Stomach (tissue), 9 donors: ENCODE measurements around the gene ADD2. TPM values are rescaled to one million over a fixed set of nuclear protein-coding genes. Genes with fewer than 3 reads are reported as not detected.

Experiments
- DNase-seq, 2 donors: peaks; one replicate each; pipeline versions ENCODE4 v3.0.0 to v3.0.0-alpha.2; 2013 to 2019
- H3K27ac ChIP-seq, 5 donors: fragments of 200-600 bp in 4 of 5; sonication (generic) in 4 of 5; one replicate each; pipeline ENCODE4 v1.5.1; 2013 to 2019; ENCODE audit warnings: mild to moderate bottlenecking in 1 of 5, moderate library complexity in 1 of 5
- H3K27me3 ChIP-seq, 3 donors: fragments of 200-600 bp; sonication (generic); one replicate each; pipeline ENCODE4 v1.5.1; 2017 to 2019; ENCODE audit warnings: mixed run types in 1 of 3
- H3K36me3 ChIP-seq, 4 donors: fragments of 200-600 bp; sonication (generic); 1 replicate in 3 of 4; 2 replicates in 1 of 4; pipeline ENCODE4 v1.5.1; 2016 to 2019
- H3K4me1 ChIP-seq, 4 donors: fragments of 200-600 bp; sonication (generic); one replicate each; pipeline ENCODE4 v1.5.1; 2016 to 2019
- H3K4me3 ChIP-seq, 4 donors: fragments of 200-600 bp; sonication (generic) in 3 of 4; one replicate each; pipeline ENCODE4 v1.5.1; 2016 to 2019; ENCODE audit warnings: mild to moderate bottlenecking in 1 of 4
- H3K9me3 ChIP-seq, 4 donors: fragments of 200-600 bp; sonication (generic); one replicate each; pipeline ENCODE4 v1.5.1; 2016 to 2019
- EP300 ChIP-seq: sonication (generic); formaldehyde crosslinking; IDR thresholded peaks from one replicate; pipeline ENCODE4 v1.6.1; 2017; ENCODE audit warnings: antibody characterized with exemption
- POLR2A ChIP-seq, 4 donors: fragments of 450-650 bp; IDR thresholded peaks; one replicate each; pipeline ENCODE4 v1.6.1; 2016; ENCODE audit warnings: antibody characterized with exemption in 4 of 4, control low read depth in 2 of 4, mild to moderate bottlenecking in 1 of 4, moderate library complexity in 1 of 4
- POLR2AphosphoS5 ChIP-seq, 3 donors: sonication (generic); formaldehyde crosslinking; IDR thresholded peaks; one replicate each; pipeline ENCODE4 v1.6.1; 2016; ENCODE audit warnings: antibody characterized with exemption in 3 of 3
- WGBS, 5 donors: extraction: QIAGEN DNeasy Blood & Tissue Kit in 3 of 5; methylation state at CpG; one replicate each; pipeline versions ENCODE4 v1.1.5 to v1.1.7; 2013 to 2018; 5-methylcytosine and 5-hydroxymethylcytosine counted together
- intact Hi-C: fragments of 100-400 bp; cut with DNase I; formaldehyde crosslinking; loops from one replicate; pipeline ENCODE4 v1.15.1; 2023; ENCODE audit warnings: low total_unique reads
- polyA plus RNA-seq, 3 donors: library from polyadenylated mRNA; stranded (reverse); fragments of 200-250 nt; gene quantifications; one replicate each; pipeline ENCODE4 v1.2.3, GENCODE V29; 2013
- total RNA-seq, 5 donors: library from RNA; depleted of rRNA; stranded (reverse); fragments of >200 nt; gene quantifications; one replicate each; pipeline versions ENCODE4 v1.1.0 to v1.2.3, GENCODE V29; 2014 to 2016
- TF ChIP-seq, protein P1 (sequence below), 7 experiments: fragments of 450-650 bp in 4 of 7; fragments of 200-600 bp in 3 of 7; sonication (generic) in 3 of 7; IDR thresholded peaks; one replicate each; pipeline ENCODE4 v1.5.1; 2016 to 2019; ENCODE audit warnings: antibody characterized with exemption in 7 of 7, control low read depth in 2 of 7, mild to moderate bottlenecking in 1 of 7
- donor health status: healthy with polysubstance abuse.
- donor health status: Bipolar disorder and iron deficiency.
- donor health status: healthy.

The ADD2 gene
- total and polyA plus RNA-seq, 8 donors: 0.12 to 5.5 (median 1.5) TPM; not detected in 2

DNA sequence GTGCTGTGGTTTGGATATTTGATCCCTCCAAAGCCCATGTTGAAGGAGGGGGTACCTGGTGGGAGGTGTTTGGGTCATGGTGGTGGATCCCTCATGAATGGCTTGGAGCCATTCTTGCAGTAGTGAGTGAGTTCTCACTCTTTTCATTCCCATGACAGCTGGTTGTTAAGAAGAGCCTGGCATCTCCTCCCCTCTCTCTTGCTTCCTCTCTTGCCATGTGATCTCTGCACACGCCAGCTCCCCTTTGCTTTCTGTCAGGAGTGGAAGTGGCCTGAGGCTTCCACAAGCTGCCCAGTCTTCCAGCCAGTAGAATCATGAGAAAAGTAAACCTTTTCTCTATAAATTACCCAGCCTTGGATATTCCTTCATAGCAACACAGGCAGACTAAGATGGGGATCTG lies 8.6 kb downstream of the ADD2 start:
- Histone ChIP-seq H3K36me3 (no peaks in the 10 kb centered on the region), H3K27ac (no peak overlapping the region), H3K9me3 (no peaks in the 10 kb centered on the region), H3K27me3 (peaks cover 0 to 50% (median 3%) of the 10 kb centered on the region in 3 donors), H3K4me3 (no peak overlapping the region), H3K4me1 (no peaks in the 10 kb centered on the region)
- intact Hi-C loops: no loop called here
- DNase-seq: no peak
- WGBS, 5 donors: 53 to 85% (median 75%) methylated on average over 1 of the region's 1 CpG
- TF ChIP-seq, protein P1, sequence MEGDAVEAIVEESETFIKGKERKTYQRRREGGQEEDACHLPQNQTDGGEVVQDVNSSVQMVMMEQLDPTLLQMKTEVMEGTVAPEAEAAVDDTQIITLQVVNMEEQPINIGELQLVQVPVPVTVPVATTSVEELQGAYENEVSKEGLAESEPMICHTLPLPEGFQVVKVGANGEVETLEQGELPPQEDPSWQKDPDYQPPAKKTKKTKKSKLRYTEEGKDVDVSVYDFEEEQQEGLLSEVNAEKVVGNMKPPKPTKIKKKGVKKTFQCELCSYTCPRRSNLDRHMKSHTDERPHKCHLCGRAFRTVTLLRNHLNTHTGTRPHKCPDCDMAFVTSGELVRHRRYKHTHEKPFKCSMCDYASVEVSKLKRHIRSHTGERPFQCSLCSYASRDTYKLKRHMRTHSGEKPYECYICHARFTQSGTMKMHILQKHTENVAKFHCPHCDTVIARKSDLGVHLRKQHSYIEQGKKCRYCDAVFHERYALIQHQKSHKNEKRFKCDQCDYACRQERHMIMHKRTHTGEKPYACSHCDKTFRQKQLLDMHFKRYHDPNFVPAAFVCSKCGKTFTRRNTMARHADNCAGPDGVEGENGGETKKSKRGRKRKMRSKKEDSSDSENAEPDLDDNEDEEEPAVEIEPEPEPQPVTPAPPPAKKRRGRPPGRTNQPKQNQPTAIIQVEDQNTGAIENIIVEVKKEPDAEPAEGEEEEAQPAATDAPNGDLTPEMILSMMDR (IDR thresholded peaks at IDR 0.05): no peak
- TF ChIP-seq POLR2AphosphoS5 (IDR thresholded peaks at IDR 0.05): no peak
- TF ChIP-seq EP300: no peak
- no peak for TF ChIP-seq POLR2A (IDR thresholded peaks at IDR 0.05)

DNA sequence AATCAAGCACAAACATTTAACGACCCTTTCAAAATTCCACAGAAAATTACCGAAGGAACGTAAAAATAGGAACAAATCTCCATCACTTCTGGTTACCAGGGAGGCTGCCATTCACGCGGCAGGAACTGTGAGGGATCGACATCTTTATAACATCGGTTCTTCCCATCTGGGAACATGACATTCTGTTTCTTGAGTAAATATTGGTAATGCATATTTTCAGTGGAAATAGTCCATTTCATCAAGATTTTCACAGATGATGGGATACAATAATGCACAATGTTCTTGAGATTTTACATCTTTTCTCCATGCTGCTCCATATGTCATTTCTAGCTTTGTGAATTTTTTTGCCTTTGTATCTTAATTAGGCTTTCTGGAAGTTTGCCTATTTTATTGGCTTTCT lies 10.0 kb downstream of the ADD2 start:
- TF ChIP-seq, protein P1 (IDR thresholded peaks at IDR 0.05): no peak
- no peak for TF ChIP-seq POLR2A (IDR thresholded peaks at IDR 0.05)
- TF ChIP-seq POLR2AphosphoS5 (IDR thresholded peaks at IDR 0.05): no peak
- TF ChIP-seq EP300: no peak
- H3K27me3 ChIP-seq: peaks cover 0 to 51% (median 0%) of the 10 kb centered on the region in 3 donors
- H3K27ac ChIP-seq: no peak overlapping the region
- no peaks in the 10 kb centered on the region for H3K4me1 ChIP-seq
- H3K9me3 ChIP-seq: no peaks in the 10 kb centered on the region
- no peak overlapping the region for H3K4me3 ChIP-seq
- WGBS, 5 donors: 91 to 94% (median 92%) methylated on average over 7 of the region's 7 CpGs
- no peak for DNase-seq
- H3K36me3 ChIP-seq: no peaks in the 10 kb centered on the region
- intact Hi-C loops: no loop called here

DNA sequence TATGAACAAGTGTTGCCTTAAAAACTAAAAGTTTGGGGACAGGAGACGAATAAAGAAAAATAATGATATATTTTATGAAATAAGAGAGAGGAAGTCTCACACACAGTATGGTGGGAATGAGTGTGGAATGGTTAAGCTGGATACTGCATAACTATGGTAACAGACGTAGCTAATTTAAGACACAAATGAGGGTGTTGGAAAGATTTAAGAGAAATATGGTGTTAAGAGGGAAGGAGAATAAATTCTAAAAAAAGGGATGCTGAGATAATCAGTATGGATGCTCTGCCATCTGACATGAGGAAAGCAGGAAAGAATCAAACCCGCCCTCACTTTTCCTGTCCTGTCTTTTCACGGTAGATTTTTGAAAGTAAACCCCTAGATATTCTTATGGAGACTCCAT lies 10.6 kb downstream of the ADD2 start:
- H3K4me1 ChIP-seq: no peaks in the 10 kb centered on the region
- WGBS, 5 donors: 72 to 89% (median 84%) methylated on average over 4 of the region's 4 CpGs
- H3K27me3 ChIP-seq: peaks cover 0 to 51% (median 0%) of the 10 kb centered on the region in 3 donors
- no peaks in the 10 kb centered on the region for H3K36me3 ChIP-seq
- no peaks in the 10 kb centered on the region for H3K9me3 ChIP-seq
- TF ChIP-seq POLR2AphosphoS5 (IDR thresholded peaks at IDR 0.05) (no peak), EP300 (no peak), POLR2A (IDR thresholded peaks at IDR 0.05) (no peak)
- TF ChIP-seq, protein P1 (IDR thresholded peaks at IDR 0.05): no peak
- DNase-seq: no peak
- no peak overlapping the region for H3K4me3 ChIP-seq
- H3K27ac ChIP-seq: no peak overlapping the region
- intact Hi-C loops: no loop called here

DNA sequence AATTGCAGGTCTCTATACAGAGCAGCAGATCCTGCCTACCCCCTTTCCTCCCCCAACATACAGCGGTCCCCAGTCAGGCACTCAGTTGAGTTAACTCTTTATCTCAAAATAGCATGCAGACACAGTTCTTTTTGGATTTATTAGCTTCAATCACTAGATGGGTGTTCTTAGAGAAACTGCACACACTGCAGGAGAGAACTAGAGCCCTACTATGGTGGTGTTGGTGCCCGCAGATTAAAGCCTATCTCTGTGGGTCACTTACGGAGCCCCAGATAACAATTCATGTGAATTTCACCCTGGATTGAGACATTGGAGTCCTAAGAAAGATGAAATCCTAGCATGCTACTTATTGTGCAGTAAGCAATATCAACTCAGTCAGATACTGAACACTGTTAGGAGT lies 11.9 kb downstream of the ADD2 start:
- WGBS, 5 donors: 80 to 87% (median 82%) methylated on average over 3 of the region's 3 CpGs
- Histone ChIP-seq H3K9me3 (no peaks in the 10 kb centered on the region), H3K36me3 (no peaks in the 10 kb centered on the region), H3K27me3 (peaks cover 0 to 51% (median 0%) of the 10 kb centered on the region in 3 donors), H3K4me1 (no peaks in the 10 kb centered on the region), H3K4me3 (no peak overlapping the region), H3K27ac (no peak overlapping the region)
- intact Hi-C loops: no loop called here
- no peak for TF ChIP-seq POLR2A (IDR thresholded peaks at IDR 0.05)
- TF ChIP-seq, protein P1 (IDR thresholded peaks at IDR 0.05): no peak
- no peak for TF ChIP-seq EP300
- TF ChIP-seq POLR2AphosphoS5 (IDR thresholded peaks at IDR 0.05): no peak
- no peak for DNase-seq
